Caco-2 (cell line): ENCODE measurements around the gene NXF1. TPM values are rescaled to one million over a fixed set of nuclear protein-coding genes. Genes with fewer than 3 reads are reported as not detected.
A peak's percentile ranks its signal among the peaks of the same experiment; 100 is the strongest.

ENCODE experiments used
- BruUV-seq: library from RNA; stranded (reverse); fragments of 400-500 nt; replicated peaks from 2 replicates; lab custom pipeline; 2021; lab: Mats Ljungman, UMichigan
- CTCF ChIA-PET: fragments of 300-600 bp; sonication (Branson Sonifier 250); formaldehyde crosslinking; loops from one replicate; lab custom pipeline; 2022; ENCODE audit warnings: antibody characterized with exemption; lab: Charles Lee
- POLR2A ChIA-PET: fragments of 300-600 bp; sonication (Branson Sonifier 250); formaldehyde crosslinking; loops from one replicate; lab custom pipeline; 2022; ENCODE audit warnings: antibody characterized with exemption; lab: Charles Lee
- DNase-seq, 2 experiments: peaks; one replicate each; pipeline versions ENCODE4 v3.0.0 to v3.0.0-alpha.2; 2020 to 2022
- H3K27me3 ChIP-seq: replicated peaks from 2 replicates; pipeline ENCODE4 v1.6.0; 2011; ENCODE audit warnings: low read length; ENCODE audit not compliant: control insufficient read depth, insufficient read depth
- H3K36me3 ChIP-seq: 2 replicates; pipeline ENCODE4 v1.5.1; 2011; ENCODE audit warnings: low read length; ENCODE audit not compliant: control insufficient read depth, insufficient read depth
- H3K4me1 ChIP-seq: fragments of 250-450 bp; sonication (Bioruptor Pico); 2 replicates; pipeline ENCODE4 v1.5.1; 2020; ENCODE audit warnings: mild to moderate bottlenecking
- H3K4me3 ChIP-seq: 2 replicates; pipeline ENCODE4 v1.5.1; 2011; ENCODE audit warnings: low read depth, mild to moderate bottlenecking, control low read depth, low read length
- H3K9me3 ChIP-seq: fragments of 250-450 bp; sonication (Bioruptor Pico); 2 replicates; pipeline ENCODE4 v1.5.1; 2020; ENCODE audit warnings: mild to moderate bottlenecking, moderate library complexity
- H3K27ac Mint-ChIP-seq: one replicate; pipeline ENCODE4 v1.8.0; 2022; ENCODE audit warnings: mixed read lengths; ENCODE audit not compliant: unreplicated experiment
- H3K27me3 Mint-ChIP-seq: one replicate; pipeline ENCODE4 v1.8.0; 2022; ENCODE audit warnings: mixed read lengths; ENCODE audit not compliant: insufficient read depth, unreplicated experiment
- H3K36me3 Mint-ChIP-seq: one replicate; pipeline ENCODE4 v1.8.0; 2022; ENCODE audit warnings: mild to moderate bottlenecking, mixed read lengths; ENCODE audit not compliant: insufficient read depth, unreplicated experiment
- H3K4me1 Mint-ChIP-seq: one replicate; pipeline ENCODE4 v1.8.0; 2022; ENCODE audit warnings: low read depth, mixed read lengths; ENCODE audit not compliant: unreplicated experiment
- H3K4me3 Mint-ChIP-seq: one replicate; pipeline ENCODE4 v1.8.0; 2022; ENCODE audit warnings: mild to moderate bottlenecking, moderate library complexity, mixed read lengths; ENCODE audit not compliant: unreplicated experiment
- H3K9me3 Mint-ChIP-seq: one replicate; pipeline ENCODE4 v1.8.0; 2022; ENCODE audit warnings: mixed read lengths; ENCODE audit not compliant: unreplicated experiment
- intact Hi-C: fragments of 100-400 bp; cut with micrococcal nuclease; formaldehyde crosslinking; loops from one replicate; pipeline ENCODE4 v1.10.0; 2022; ENCODE audit not compliant: unreplicated experiment
- total RNA-seq: library from RNA; stranded (reverse); gene quantifications from 2 replicates; pipeline ENCODE4 v1.2.3, GENCODE V29; 2022
- TF ChIP-seq, protein P1 (sequence below), 2 experiments: fragments of 200-600 bp in 1 of 2; IDR thresholded peaks; 1 replicate in 1 of 2; 2 replicates in 1 of 2; pipeline versions ENCODE4 v1.5.1 to v1.8.0; 2011 to 2022; ENCODE audit warnings: antibody characterized with exemption in 1 of 2, control low read depth in 1 of 2, inconsistent platforms in 1 of 2, low read depth in 1 of 2, low read length in 1 of 2, mild to moderate bottlenecking in 1 of 2, moderate library complexity in 1 of 2; ENCODE audit not compliant: insufficient read depth in 1 of 2, severe bottlenecking in 1 of 2, unreplicated experiment in 1 of 2

NXF1 gene
- total RNA-seq, 1 experiment from 2014 or later = 77.5 TPM

GRCh38 chr11:62799486-62799885 lies 5.8 kb downstream of the NXF1 start:
- H3K36me3 ChIP-seq = peaks cover 2% of the 10 kb centered on the region; the same call in 1 of the 2 replicates
- no peaks in the 10 kb centered on the region for H3K4me1 ChIP-seq
- Mint-ChIP-seq H3K27ac (no peak overlapping the region), H3K4me1 (peaks cover 11% of the 10 kb centered on the region), H3K4me3 (no peak overlapping the region), H3K9me3 (no peaks in the 10 kb centered on the region), H3K36me3 (peaks cover 99% of the 10 kb centered on the region), H3K27me3 (no peaks in the 10 kb centered on the region)
- intact Hi-C loops = no loop called here
- no peak overlapping the region for H3K4me3 ChIP-seq
- no peaks in the 10 kb centered on the region for H3K9me3 ChIP-seq
- POLR2A ChIA-PET = interaction anchor here (0.6 kb wide), 1 partner anchor 46 kb away, joined by 3 read pairs; the partner anchor contains the start of gene ZBTB3
- no peak for DNase-seq
- H3K27me3 ChIP-seq = no peaks in the 10 kb centered on the region
- TF ChIP-seq, protein P1, sequence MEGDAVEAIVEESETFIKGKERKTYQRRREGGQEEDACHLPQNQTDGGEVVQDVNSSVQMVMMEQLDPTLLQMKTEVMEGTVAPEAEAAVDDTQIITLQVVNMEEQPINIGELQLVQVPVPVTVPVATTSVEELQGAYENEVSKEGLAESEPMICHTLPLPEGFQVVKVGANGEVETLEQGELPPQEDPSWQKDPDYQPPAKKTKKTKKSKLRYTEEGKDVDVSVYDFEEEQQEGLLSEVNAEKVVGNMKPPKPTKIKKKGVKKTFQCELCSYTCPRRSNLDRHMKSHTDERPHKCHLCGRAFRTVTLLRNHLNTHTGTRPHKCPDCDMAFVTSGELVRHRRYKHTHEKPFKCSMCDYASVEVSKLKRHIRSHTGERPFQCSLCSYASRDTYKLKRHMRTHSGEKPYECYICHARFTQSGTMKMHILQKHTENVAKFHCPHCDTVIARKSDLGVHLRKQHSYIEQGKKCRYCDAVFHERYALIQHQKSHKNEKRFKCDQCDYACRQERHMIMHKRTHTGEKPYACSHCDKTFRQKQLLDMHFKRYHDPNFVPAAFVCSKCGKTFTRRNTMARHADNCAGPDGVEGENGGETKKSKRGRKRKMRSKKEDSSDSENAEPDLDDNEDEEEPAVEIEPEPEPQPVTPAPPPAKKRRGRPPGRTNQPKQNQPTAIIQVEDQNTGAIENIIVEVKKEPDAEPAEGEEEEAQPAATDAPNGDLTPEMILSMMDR (IDR thresholded peaks at IDR 0.05; ENCODE audit: insufficient read depth in 1 of 2, low read depth in 1 of 2, low read length in 1 of 2, severe bottlenecking in 1 of 2, unreplicated experiment in 1 of 2) = no peak
- no TSS peak for BruUV-seq
- CTCF ChIA-PET = no interaction called here

DNA sequence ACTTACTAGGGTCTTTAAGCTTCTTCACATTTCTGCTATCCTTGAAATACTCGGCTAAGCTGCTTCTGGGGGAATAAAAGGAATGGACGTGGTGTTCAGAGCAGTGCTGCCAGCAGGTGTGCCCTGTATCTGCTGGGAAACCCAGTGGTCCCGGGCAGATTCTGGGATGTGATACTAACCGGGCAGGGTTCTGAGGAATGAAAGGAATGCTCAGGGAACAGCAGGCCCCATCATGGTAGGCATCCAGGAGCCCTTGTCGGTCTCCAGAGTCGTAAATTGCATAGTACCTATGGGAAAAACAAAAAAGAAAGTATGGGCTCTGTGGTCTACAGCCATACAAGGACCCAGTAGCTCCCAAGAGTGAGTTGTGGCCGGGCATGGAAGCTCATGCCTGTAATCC lies 9.0 kb downstream of the NXF1 start:
- peak overlapping the region; percentile 50 for H3K27ac Mint-ChIP-seq

DNA sequence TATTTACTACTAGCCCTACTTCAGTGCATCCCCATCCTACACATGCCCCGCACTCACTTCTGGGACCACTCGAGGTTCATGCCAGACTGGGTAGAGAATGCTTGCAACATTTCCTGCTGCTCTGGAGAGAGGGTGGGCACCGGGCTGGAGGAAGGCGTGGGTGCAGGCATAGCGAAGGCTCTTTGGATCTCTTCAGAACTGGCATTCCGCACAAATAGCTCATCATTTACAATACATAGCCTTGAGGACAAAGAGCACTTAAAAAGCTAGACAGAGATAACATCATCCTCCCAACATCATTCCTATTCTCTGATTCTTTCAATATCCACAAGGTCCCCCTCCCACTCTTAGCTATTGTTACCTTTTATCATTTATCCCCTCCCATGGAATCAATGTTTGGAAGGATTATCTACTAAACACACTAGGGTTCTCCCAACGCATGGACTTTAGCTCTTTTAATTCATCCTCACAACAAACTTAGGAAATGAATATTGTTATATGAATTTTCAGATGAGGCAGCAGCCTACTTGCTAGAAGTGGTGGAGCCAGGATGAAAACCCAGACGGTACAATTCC lies 11.0 kb downstream of the NXF1 start:
- H3K9me3 Mint-ChIP-seq = no peaks in the 10 kb centered on the region
- no TSS peak for BruUV-seq
- intact Hi-C loops = no loop called here
- Histone ChIP-seq H3K4me3 (no peak overlapping the region), H3K9me3 (no peaks in the 10 kb centered on the region), H3K27me3 (no peaks in the 10 kb centered on the region), H3K4me1 (peaks cover 5% of the 10 kb centered on the region), H3K36me3 (peaks cover 5% of the 10 kb centered on the region; the same call in 1 of the 2 replicates)
- no peak for DNase-seq
- H3K27ac Mint-ChIP-seq = peak overlapping the region; percentile 19
- CTCF ChIA-PET = interaction anchor here (0.5 to 1.2 kb wide), 3 partner anchors 16 to 902 kb away, joined by 3 to 9 read pairs (median 4); no protein-coding TSS in a partner anchor
- H3K4me1 Mint-ChIP-seq = peaks cover 14% of the 10 kb centered on the region
- POLR2A ChIA-PET = interaction anchor here (0.7 to 1.2 kb wide), 3 partner anchors 12 to 1447 kb away, joined by 3 to 6 read pairs (median 4); partner anchors contain the start of genes FKBP2 and STX5
- no peak overlapping the region for H3K4me3 Mint-ChIP-seq
- H3K27me3 Mint-ChIP-seq = no peaks in the 10 kb centered on the region
- TF ChIP-seq, protein P1 (IDR thresholded peaks at IDR 0.05; ENCODE audit: insufficient read depth in 1 of 2, low read depth in 1 of 2, low read length in 1 of 2, severe bottlenecking in 1 of 2, unreplicated experiment in 1 of 2) = no peak
- peaks cover 97% of the 10 kb centered on the region for H3K36me3 Mint-ChIP-seq

More for the DNA sequence above, 9.0 kb downstream of the NXF1 start:
- no TSS peak for BruUV-seq
- Histone ChIP-seq H3K27me3 (no peaks in the 10 kb centered on the region), H3K4me3 (no peak overlapping the region), H3K4me1 (peaks cover 5% of the 10 kb centered on the region), H3K9me3 (no peaks in the 10 kb centered on the region), H3K36me3 (peaks cover 2% of the 10 kb centered on the region; the same call in 1 of the 2 replicates)
- Mint-ChIP-seq H3K36me3 (peaks cover 96% of the 10 kb centered on the region), H3K4me3 (no peak overlapping the region), H3K9me3 (no peaks in the 10 kb centered on the region), H3K27me3 (no peaks in the 10 kb centered on the region), H3K4me1 (peaks cover 5% of the 10 kb centered on the region)
- ChIA-PET POLR2A (interaction anchor here (0.6 to 1.7 kb wide), 3 partner anchors 9 to 34 kb away, joined by 3 to 7 read pairs (median 3); partner anchors contain the start of gene TMEM179B), CTCF (interaction anchor here (0.6 to 1.7 kb wide), 3 partner anchors 10 to 53 kb away, joined by 4 to 5 read pairs (median 5); partner anchors contain the start of gene TMEM179B)
- no peak for DNase-seq
- intact Hi-C loops = no loop called here
- TF ChIP-seq, protein P1 (IDR thresholded peaks at IDR 0.05; ENCODE audit: insufficient read depth in 1 of 2, low read depth in 1 of 2, low read length in 1 of 2, severe bottlenecking in 1 of 2, unreplicated experiment in 1 of 2) = no peak
